SK-MEL-5 (cell line): ENCODE data around the gene TSPAN3. TPM values are rescaled to one million over a fixed set of nuclear protein-coding genes. Genes with fewer than 3 reads are reported as not detected.

Source experiments
- DNase-seq: peaks from one replicate; pipeline ENCODE4 v3.0.0-alpha.2; 2016; ENCODE audit warnings: low read depth, low spot score
- in situ Hi-C: cut with HindIII; loops from 2 replicates; pipeline ENCODE4 v1.10.0; 2016; ENCODE audit warnings: low sequenced_read_pairs, high pct_unique_total_duplicates, low pct_unique_long_range_greater_than_20kb
- total RNA-seq: library from RNA; depleted of rRNA; stranded (reverse); fragments of >200 nt; shearing (Covaris generic); gene quantifications from 2 replicates; pipeline ENCODE4 v1.2.3, GENCODE V29; 2014

The TSPAN3 gene
- total RNA-seq, 1 experiment from 2014 or later, result 489 TPM

DNA sequence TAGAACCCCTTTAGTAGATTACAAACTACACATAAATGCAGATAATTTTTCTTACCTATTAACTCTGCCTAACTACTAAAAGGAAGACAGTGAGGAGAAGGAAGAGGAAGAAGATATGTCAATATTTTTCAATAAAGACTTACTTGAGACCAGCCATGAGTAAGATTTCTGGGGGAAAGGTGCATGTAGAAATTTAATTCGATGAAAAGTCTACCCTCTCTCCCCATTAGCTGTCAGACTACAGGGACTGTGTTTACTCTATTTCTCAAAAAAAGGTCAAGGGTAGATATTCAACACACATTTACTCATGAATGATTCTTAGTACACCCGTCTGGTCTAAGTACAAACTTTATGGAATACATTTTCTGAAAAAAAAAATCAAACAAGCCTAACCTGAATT, 6.8 kb downstream of the TSPAN3 start:
- in situ Hi-C loops, result no loop called here
- no peak for DNase-seq

DNA sequence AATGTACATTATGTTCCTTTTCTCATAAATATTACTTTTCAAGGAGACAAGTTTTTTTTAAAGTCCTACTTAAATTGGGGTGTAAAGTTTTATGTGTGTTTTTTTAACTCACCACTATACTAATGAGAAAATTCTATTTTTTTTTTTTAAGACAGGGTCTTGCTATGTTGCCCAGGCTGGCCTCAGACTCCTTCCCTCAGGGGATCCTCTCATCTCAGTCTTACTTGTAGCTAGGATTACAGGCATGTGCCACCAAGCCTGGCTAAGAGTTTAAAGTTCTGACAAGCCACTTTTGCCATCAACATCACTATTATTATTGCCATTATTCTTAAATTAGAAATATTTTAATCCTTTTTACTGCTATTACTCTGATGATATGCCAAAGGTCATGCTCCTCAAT, 7.7 kb downstream of the TSPAN3 start:
- no peak for DNase-seq
- in situ Hi-C loops, result no loop called here

DNA sequence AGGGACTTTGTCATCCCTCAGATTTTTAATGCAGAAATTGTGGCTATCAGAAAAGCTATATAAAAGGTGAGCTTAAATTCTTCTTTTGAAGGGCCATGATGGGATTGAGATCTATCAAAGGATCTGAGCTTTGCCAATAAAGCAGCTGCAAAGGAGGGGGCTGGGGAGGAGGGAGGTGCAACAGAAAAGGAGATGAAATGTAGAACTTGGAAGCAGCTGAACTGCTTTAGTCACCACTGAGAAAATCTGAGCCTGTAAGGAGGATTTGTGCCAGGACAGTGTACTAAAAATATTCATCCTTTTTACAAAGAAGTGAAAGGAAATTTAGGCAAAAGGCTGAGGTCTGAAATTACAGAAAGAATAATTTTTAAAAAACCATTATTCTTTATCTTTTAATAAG, 10.4 kb downstream of the TSPAN3 start:
- in situ Hi-C loops, result no loop called here
- no peak for DNase-seq

DNA sequence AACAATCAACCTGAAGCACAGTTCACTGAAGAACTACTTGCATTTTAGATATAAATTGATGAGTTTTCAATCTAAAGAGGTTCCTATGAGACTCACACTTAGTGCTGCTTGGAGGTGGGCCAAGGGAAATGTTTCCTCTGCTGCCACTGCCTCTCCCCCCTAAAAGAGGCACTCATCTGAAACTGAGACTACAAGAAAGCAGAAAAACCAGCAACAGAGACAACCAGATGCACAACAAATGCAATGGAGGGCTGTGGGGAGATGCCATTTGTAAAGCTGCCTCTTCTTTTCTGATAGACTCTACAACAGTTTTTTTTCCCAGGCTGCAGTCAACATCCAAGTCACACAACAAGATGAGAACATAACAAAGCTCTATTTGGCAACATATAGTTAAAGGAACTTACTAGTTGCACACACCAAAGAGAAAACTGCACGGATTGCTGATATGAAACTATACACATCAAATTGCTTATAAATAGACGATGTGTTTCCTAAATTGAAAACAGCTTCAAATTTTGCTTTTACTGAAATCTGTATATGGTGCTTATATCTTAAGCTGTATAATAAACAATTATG, 11.0 kb downstream of the TSPAN3 start:
- in situ Hi-C loops, result no loop called here

DNA sequence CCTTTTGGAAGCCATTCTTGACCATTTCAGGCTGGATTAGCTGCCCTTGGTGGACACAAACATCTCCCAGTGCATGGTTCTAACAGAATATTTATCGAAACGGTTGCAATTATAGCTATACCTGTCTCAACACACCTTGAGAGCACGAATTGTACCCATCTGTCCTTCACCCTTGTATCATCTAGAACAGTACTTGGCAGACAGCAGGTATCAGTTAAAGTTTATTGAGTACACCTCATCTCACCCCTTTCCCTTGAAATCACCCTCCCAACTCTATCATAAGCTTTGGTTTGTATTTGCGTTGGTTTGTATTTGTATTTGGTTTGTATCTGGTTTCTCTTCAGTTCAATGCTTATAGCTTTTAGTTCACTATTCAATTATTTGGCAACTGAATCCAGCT, 12.4 kb downstream of the TSPAN3 start:
- in situ Hi-C loops, result no loop called here
- no peak for DNase-seq

More for the DNA sequence above, 11.0 kb downstream of the TSPAN3 start:
- DNase-seq, result no peak

DNA sequence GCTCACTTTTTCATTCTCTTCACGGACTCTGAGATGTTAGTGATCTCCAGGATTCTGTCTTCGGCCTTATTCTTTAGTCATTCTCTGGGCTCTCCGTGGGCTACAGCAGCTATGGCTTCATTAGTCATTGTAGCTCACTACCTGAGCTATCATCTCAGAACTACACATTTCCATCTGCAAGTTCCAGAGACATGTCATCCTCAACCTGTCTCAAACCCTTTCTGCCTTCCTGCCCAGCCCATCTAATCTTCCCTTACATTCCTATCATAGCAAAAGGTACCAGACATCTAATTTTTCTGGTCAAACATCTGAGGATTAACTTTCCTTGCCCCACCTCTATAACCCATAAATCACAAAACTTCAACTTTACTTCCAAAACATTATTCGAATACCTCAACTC, 13.2 kb downstream of the TSPAN3 start:
- DNase-seq, result no peak
- in situ Hi-C loops, result no loop called here

DNA sequence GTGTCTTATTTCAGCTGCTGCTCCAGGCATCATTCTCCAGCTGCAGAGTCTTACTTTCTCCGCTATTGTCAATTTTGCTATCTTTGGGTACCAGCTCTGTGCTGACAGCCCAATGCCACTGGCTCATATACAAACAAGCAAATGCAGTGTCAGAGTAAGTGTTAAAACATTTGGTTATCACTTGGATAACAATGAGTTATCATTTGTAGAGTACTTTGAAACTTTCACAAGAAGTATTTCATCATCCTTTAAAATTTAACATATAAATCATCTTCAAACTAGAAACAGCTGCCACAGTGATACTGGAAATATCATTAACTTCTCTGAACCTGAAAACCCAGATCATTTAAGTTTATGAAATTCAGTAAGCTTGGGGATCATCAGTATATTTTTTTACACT, 13.8 kb downstream of the TSPAN3 start:
- no peak for DNase-seq
- in situ Hi-C loops, result no loop called here

DNA sequence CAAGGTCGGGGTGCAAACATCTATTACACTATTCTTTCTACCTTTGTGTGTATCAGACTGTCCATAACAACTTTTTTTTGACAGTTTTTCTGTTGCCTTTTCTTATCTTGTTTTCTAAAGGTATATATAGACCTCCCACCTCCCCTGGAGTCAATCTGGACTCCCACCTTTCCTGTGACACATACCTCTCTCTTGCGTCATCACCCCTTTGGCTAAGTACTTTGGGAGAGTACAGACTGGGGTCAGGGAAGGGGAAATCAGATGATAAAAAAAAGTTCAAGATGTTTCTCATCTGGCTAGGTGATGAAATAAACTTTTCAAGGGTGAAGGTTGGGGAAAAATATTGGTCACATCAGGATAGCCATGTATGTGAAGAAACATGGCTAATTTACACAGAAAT, 17.2 kb downstream of the TSPAN3 start:
- in situ Hi-C loops, result no loop called here
- no peak for DNase-seq

DNA sequence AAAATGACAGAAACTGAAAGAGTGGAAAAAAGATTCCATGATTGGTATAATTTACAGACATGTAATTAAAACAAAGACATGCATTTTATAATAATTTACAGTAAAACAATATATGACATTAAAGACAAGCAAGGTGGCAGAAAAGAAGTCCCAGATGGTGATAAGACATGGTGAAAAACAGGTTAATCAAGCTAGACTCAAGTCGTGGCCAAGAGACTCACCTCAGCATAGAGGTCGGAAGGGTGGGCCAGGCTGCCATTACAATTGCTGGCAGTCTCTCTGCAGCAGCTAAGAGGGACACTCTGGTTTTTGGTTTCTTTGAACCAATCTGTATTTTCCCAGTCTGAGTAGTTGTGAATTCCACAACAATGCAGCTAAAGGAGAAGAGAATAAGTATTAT, 18.4 kb downstream of the TSPAN3 start:
- in situ Hi-C loops, result no loop called here
- DNase-seq, result no peak

DNA sequence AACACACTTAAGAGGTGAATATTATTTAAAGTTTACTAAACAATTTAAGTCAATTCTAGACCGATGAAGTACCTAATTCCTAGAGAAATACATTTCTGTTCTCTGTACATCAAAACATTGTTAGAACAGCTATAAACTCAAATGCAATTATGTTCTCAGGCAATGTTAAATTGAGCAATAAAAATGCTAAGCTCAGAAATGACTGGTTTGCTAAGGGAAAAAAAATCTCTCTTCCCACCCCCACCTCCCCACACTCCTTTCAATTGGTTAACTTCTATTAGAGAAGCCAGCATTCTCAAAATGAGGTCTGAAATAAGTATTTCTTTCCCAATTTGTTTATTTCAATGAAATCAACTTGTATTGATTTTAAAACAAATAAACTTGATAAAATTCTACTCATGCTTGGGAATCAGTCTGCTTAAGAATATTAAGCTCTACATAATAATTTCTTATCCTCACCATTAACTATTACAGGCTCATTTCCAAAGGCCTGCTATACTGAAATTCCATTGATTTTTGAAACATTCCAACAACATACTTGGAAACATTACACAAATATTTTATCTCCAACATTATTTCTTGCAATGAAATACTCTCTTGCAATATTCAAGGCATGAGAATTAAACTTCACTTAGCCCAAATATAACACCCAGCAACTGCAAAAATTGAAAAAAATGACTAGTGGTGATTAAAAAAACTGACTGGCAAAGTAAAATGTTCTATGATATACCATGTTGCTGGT, 22.6 kb downstream of the TSPAN3 start:
- DNase-seq, result no peak
- in situ Hi-C loops, result no loop called here

DNA sequence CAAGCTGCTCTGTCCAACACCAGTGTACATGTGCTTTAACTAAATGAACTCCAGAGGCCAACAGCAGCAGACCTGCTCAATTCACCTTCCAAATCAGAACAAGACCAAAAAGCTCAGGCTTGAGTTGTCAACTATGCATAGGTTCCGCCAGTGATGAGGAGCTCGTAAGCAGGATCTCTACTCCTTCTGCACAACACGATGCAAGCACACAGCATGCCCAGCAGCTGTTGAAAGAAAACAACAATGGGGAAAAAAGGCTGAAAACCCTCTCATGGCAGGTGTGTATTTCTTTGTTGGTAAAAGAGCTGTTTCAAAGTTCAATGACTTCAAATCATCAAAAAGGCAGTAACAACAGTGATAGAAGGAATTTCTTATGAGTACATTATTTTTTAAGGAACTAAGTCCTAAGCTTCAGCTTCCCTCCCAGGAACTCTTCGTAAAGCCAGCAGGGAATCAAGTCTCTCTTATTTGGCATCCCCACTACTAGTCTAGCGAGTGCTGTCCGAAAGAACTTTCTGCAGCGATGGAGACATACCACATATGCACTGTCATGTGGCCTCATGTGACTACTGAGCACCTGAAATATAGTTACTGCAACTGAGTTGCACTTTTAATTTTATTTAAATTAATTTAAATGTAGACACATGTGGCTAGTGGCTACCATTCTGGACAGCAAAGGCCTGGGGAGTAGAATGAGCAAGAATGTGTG, 24.1 kb downstream of the TSPAN3 start:
- no peak for DNase-seq
- in situ Hi-C loops, result no loop called here

DNA sequence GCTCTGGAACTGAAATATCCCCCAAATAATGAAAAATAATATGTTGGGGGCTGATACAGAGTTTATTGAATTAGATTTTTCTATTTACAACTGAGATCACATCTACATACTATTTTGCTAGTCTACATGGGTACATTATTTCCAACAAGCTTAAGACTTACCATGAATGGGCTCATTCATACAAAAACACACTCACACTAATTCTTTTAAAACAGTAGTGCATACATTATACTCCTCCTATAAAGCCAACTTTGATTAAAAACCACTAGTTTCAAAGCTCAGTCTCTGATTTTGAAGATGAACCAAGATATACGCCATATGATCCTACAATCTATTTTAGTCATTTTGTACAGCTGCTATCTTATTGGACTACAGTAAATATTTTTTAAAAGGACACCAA, 24.9 kb downstream of the TSPAN3 start:
- peak; percentile 20 for DNase-seq
- in situ Hi-C loops, result no loop called here

DNA sequence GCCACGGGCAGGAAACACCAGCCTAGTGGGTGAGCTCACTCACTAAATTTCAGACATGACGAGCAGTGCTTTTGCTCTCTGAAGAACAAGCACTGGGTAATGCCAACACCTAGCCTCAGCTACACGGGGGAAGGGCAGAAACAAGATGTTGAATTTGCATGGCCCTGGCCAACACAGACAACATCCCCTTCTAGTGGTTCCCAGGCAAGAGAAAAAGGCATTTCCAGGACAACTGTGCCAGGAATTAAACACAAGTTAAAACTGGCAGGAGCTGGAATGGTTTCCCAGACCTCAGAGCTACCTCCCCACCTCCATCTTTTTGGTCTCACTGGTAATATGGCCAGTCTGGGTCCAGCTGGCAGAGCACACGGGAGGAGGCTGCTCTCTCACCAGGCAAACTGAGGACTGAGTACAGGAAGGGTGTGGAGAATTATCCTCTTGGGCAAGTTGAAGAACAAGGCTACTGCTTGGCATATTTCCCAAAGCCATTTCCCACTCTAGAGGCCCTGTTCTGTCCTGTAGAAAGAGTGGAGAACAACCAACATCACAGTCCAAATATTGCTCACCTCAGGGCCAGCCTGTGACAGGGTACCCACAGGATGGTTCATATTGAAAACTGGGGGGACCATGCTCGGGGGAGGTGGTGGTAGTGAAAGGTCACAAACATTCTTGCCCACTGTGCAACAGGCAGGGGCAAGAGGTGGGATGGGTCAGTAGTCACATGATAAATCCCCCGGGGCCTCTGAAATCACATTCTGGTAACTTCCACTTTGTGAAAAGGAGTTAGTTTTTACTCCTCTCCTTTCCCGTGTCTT, 26.5 kb downstream of the TSPAN3 start:
- in situ Hi-C loops, result no loop called here
- no peak for DNase-seq

DNA sequence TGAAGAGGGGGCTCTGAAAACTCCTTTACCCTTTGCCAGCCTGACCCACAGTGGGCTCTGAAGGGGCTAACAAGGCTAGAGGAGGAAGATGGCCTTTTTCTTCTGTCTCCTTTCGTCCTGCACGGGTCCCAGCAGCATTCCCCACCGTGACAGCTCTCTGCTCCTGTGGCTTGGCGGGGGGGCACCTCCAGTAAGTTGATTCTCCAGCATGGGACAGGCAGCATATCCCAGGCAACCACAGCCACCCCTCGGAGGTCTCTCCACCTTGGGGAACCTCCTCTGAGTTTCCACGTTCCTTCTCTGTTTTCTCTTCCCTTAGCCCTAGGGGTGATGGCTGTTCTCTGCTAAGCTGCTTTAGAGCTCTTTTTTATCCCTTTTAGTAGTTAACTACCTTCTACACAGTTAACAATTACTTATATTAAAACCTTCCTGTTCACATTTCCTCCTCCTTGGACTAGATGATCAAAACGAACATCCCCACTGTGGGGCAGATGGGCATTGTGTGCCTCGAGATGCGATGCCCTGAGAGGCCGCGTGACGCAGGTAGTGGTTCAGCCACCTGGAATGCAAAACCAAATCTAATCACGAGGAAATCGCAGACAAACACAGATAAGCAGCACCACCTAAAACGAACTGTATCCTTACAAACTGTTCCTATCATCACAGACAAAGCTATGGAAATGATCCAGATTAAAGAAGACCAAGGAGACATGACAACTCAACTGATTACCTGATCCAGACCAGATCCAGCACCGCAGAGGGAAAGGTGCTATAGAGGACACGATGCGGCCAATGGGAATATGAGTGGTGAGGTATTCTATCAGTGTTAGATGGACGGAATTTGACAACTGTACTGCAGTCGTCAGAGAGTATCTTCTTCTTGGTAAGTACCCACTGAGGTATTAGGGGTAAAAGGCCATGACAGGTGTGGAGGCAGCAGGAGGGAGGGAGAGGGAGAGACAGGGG, 27.7 kb downstream of the TSPAN3 start:
- DNase-seq, result no peak
- in situ Hi-C loops, result no loop called here

DNA sequence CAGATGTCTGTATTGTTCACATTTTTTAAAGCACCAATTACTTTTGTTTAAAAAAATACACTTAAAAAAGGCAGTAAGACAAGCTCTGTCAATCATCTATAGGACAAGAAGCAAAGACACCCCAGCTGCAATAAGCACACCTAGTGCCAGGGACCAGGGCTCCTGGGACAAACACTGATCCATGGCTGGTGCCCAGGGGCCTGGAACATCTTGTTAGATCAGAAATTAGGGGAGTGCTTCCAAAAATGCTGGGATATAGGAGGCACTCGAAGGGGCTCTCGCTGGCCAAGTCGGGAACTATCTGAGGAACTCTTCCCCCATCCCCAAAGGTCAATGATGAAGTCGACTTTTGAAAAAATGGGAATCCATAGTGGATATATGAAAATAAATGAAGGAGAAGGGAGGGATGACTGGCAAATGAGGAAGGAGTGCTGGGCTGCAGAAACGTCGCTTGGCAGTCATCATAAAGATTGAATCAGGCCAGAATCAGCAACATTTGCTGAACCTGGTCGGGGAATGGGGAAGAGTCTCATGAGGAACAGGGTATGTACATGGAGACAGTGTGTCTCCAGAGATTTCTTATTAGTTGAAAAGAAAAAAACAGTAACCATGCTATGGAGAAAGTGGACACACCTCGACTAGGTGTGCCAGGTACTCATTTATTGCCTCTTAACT, 28.5 kb downstream of the TSPAN3 start:
- DNase-seq, result no peak
- in situ Hi-C loops, result no loop called here

DNA sequence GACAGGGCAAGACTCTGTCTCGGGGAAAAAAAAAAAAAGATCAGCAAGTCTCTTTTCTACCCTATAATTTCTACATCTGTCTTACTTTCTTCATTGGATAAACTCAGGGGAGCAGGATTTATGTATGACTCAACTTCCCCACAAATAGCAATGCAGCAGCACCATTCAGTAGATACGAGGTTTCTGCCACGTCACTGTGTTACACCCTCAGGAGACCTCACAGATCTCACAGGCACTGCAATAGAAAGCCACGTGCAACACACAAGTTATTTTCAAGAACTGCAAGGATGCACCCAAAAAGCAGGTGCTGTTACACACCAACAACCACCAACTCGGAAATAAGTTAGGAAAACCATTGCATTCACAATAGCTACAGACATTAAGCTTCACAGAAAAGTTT, 30.2 kb downstream of the TSPAN3 start:
- in situ Hi-C loops, result no loop called here
- no peak for DNase-seq

DNA sequence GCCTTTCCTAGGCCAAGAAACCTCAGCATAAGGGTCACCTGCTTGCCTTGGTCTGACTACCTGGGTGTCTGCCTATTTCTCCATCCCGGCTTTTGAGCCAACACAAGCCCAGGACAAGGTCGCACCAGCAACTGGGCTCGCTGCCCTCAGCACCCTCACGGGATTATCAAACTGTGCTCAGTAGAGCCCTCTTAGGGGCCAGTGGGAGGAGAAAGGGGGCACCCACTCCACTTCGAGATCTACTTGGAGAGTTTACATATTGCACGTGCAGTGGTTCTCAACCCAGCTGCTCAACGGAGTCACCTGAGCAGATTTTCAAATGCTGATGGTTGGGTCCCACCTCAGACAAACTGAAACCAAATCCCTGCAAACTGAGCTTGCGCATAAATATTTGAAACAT, 31.1 kb downstream of the TSPAN3 start:
- no peak for DNase-seq
- in situ Hi-C loops, result no loop called here
